HCEC 1CT (cell line): ENCODE results near the gene ANKRD29.
A peak's percentile ranks its signal among the peaks of the same experiment; 100 is the strongest.

Experiments used
- DNase-seq: peaks from one replicate; pipeline ENCODE4 v3.0.0-alpha.2; 2017

ANKRD29 gene

DNA sequence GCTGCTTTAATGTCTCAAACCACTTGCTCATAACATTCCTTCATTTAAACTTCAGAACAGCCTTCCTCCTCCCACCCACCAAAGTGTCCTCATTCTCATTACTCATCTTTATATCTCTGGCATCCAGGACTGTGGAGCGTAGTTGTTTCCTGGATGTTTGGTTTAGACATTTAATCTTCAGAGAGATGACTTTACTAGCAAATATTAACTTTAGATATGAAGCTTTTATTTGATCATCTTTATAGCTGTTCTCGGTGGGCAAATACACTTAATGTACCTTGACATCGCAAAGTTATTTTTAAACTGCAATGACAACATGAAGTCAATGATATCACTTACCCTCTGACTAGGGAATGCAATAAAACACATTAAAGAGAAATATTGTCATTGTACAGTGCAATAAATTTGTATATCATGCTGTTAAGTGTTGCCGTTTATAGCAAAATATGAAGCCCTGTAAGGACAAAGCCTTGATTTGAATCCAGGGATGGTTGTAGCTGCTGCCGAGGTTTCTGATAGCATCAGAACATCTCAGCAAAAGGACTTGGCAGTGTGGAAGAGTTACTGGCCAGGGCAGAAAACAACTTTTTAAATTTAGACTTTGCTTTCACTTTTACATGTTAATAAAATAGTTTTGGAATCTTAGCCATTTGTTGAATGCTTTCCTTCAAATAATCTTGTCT lies 21.9 kb upstream of the ANKRD29 start:
- DNase-seq, result peak; percentile 55

- peak; percentile 50 for DNase-seq
These were observed 21.0 kb upstream of the ANKRD29 start for GRCh38 chr18:23683671-23684070.

- DNase-seq, result no peak
These were observed 20.4 kb upstream of the ANKRD29 start for GRCh38 chr18:23683155-23683554.

DNA sequence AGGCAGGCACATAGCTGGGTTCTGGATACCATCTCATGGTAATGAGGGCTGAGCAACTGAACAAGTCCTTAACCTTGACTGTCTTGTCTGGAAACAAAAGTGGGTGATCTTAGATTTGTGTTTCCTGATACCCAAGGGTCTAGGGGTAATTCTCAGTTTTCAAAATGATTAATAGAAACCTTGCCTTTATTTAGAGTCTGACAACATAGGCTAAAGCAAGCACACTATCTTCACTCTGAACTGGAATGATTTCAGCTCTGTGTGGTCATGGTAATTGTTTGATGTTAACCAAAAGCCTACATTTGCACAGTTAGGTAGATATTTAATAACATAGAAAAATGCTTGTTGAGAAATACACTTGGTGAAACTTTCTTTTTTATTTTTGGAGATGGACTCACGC lies 19.8 kb upstream of the ANKRD29 start:
- DNase-seq, result no peak

DNA sequence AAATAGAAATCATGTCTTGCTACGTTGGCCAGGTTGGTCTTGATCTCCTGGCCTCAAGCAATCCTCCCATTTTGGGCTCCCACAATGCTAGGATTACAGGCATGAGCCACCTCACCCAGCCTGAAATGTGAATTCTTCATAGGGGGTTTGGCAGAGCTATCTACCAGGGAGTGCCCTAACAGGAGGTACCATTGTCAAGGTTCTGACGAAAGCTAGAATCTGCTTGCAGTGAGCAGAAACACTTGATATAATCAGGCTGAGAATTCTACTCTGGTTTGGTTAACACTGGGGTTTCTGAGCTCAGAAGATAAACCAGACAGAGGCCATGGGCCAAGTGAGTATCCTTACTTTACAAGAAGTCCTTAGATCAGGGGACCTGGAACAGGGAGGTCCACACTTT lies 19.3 kb upstream of the ANKRD29 start:
- no peak for DNase-seq

DNA sequence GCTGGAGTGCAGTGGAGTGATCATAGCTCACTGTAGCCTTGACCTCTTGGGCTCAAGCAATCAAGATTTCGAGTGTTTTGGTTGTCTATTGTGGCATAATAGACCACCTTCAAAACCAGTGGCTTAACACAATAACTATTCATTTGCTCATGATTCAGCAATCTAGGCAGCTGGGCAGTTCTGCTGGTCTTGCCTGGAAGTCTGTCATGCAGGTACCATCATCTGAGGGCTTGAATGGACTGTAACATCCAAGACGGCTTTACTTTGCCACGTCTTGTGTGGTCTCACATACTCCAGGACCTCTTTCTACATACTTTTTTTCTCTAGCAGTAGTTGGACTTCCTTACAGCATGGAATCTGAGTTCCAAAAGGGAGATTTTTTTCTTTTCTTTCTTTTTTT lies 13.2 kb upstream of the ANKRD29 start:
- DNase-seq, result no peak

GRCh38 chr18:23675236-23675635 lies 12.5 kb upstream of the ANKRD29 start:
- DNase-seq, result no peak

- DNase-seq, result no peak
These were observed 11.0 kb upstream of the ANKRD29 start for GRCh38 chr18:23673725-23674124.

DNA sequence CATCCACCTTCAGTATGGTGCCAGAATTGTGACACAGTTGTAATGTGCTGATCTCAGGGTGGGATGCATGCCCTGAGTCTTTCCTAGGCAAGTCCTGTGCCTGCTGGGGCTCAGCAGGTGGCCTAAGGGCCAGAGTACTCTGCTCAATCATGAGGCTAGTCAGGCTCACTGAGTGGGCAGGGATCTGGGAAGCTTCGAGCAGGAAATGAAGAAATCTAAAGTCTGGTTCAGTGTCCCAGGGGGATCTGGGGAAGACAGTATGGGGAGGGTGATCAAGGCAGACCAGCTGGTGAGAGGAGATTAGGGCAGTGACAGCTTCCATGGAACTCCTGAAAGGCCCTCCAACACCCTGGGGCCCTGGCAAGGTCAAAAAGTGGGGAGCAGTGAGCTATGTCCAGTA lies 8.9 kb upstream of the ANKRD29 start:
- no peak for DNase-seq

- DNase-seq, result no peak
These were observed 7.2 kb upstream of the ANKRD29 start for GRCh38 chr18:23669804-23670405.

DNA sequence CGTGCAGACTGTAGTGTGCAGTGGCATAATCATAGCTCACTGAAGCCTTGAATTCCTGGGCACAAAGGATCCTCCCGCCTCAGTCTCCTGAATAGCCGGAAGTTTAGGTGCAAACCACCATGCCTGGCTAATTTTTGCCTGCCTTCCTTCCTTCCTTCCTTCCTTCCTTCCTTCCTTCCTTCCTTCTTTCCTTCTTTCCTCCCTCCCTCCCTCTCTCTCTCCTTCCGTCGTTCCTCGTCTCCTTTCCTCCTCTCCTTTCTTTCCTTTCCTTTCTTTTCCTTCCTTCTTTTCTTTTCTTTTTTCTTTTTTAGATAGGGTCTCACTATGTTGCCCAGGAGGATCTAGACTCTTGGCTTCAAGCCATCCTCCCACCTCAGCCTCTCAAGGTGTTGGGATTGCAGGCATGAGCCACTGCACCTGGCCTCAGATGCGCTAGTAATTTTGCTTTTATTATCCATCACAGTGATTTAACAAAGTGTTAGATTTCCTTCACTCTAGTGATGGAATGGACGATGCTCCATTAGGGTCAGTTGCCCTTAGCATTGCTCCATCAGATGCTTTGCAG lies 6.6 kb upstream of the ANKRD29 start:
- DNase-seq, result no peak

DNA sequence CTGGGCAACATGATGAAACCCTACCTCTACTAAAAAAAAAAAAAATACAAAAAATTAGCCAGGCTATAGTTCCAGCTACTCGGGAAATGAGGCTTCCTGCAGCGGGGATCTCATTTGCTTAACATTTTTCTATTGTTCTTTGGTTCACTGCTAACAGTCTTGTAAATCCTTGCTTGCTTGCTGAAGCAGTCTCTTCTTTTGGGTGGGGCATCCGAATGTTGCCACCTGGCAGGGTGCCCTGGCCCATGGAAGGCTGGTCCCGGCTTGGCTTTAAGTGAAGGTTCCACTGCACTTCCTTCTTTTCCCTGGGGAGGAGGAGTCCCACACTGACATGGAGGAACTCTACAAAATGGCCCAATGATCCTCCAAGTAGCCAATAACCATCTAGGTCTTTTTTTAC lies 6.0 kb upstream of the ANKRD29 start:
- DNase-seq, result no peak

DNA sequence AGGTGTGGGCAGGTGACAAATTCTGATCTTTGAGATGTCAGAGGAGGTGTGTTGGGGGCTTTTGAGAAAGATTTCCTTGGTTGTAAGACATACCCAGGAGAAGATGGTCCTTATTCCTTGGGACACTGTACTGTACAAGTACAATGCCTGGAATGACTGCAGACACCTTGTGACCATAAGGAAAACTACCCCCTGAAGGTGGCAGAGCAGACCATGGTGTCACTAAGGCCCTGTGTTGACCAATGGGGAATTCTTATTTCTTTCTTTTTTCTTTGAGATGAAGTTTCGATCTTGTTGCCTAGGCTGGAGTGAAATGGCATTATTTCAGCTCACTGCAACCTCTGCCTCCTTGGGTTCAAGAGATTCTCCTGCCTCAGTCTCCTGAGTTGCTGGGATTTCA lies 4.4 kb upstream of the ANKRD29 start:
- DNase-seq, result no peak

- DNase-seq, result no peak
These were observed 2.0 kb upstream of the ANKRD29 start for GRCh38 chr18:23664674-23665073.

DNA sequence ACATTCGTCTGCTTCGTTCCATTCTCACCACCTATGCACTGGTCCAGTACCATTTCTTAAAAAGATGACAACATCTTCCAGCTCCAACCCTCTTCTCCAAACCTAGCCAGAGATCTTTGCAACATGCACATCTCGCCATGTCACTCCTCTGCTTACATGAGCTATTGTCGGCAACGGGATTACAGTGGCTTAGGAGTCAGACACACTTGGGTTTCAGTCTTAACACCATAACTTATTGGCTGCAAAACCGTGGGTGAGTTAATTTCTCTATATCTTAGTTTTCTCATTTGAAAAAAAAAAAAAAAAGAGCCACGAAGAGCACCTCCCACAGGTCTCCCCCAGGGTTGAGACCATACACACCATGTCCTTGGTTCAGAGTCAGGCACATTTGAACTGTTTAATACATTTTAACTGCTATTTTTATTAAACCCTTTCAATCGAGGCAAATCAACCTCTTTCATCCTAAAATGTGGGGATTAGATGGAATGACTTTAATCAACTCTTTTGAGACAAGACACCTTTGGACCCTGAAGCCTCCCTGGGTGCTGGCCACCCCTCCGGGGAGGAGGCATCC lies 889 bp downstream of the ANKRD29 start:
- no peak for DNase-seq

DNA sequence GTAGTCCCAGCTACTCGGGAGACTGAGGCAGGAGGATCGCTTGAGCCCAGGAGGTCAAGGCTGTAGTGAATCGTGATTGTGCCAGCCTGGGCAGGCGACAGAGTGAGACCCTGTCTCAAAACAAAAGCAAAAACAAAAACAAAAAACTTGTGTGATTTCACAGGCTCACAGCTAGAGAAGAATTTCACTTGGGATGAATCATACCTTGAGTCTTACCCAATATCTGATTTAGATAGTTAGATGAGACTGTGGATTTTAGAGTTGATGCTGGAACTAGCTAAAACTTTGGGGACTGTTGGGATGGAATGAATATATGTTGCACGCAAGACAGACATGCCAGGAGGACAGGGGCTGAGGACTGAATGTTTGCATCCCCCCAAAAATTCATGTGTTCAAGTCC lies 4.4 kb downstream of the ANKRD29 start:
- DNase-seq, result peak; percentile 39

DNA sequence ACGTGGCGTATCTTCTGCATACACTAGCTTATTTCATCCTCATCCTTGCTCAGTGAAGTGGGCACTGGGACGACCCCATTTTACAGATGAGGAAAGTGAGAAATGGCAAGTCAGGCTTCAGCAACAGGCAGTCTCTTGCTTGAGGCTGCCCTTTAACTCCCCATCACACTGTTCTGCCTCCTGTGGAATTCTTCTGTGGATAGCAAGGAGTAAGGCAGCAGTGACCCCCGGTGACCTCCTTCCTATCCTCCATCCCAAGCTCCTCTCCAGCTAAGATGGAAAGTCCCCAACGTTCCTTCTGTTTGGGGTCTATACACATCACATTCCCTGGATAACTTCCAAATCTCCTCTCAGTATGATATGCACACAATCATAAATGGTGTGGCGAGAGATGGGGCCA lies 10.5 kb downstream of the ANKRD29 start:
- DNase-seq, result no peak

DNA sequence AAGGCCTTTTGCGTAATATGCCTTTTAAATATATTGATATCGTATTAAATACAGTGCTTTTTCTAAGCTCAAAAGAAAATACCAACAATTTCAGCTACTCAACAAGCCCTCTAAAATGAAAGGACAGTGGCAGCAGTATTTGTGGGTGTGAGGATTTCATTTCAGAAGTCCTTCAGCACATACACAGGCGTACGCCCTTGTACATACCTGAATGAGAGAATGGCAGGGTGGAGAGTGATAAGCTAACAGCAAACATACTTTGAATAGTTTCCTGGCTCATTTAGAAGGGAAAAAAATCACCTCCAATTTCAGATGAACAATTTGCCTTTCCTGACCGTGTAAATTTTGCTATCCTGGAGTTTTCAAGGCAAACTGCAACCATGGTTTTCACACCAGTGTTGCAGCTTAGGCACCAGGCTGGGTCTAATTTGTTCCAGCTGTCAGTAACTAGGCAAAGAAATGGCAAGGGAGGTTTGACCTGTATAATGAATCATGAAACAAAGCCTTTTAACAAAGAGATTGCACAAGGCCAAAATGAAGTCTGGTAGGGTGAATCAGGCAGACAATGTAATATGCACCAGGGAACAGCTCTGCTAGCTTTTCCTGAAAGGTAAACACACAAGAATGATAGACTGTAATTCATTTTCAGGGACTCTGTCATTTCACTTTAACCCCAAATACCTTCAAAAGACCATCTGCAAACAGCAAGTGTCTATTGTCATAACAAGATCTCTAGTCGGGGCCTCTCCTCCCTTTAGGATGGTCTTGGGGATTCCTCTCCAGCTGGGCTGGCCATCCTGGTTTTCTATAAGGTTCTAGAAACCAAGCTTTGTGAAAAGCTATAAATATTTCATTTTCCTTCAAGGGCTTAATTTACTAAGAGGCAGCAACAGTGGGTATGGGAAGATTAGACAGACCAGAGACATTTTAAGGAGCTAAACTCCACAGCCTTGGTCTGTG lies 11.5 kb downstream of the ANKRD29 start:
- DNase-seq, result peak; percentile 94

- no peak for DNase-seq
These were observed 13.6 kb downstream of the ANKRD29 start for GRCh38 chr18:23648940-23649607.

- DNase-seq, result no peak
These were observed 14.3 kb downstream of the ANKRD29 start for GRCh38 chr18:23648456-23648855.

DNA sequence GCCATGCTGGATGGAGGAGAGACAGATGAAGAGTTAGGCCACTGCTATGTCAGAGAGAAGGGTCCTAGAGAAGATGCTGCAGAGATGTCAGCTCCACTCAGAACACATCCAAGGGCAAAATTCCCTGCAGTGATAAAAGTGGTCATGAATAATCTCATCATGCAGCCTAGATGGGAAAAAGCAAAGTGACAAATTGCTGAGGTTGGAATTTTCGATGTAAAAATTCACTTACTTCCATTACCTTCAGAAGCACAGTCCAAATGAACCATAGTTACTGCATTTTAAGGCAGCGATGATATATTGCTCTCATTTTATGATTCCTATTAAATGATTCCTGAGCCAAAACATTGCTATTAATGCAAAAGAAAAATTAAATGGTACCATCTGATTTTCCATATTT lies 16.4 kb downstream of the ANKRD29 start:
- no peak for DNase-seq

DNA sequence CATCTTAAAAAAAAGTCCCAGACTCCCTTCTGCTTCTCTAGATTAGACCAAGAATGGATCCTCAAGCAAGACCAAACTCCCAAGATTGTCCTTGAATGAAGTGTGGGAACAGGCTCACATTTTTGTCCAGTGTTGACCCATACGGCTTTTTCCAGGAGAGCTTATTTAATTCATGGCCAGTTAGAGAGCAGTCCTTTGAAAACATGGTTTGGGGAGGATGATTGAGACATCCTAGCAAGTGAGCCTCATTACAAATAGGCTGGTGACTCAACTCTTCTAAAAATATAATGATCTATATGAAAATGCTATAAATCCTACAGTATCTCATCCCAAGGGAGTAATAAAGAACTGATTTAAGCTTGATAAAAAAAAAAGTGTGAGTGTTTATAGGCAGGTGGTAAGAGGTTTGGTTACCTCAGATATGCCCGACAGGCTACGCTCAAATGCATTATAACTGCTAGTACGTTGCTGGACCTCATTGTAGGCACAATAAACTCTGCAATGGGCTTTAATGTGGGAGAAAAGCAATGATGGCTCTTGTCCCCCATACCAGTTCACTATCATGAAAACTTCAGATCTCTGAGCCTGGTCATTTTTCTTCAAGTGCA lies 17.0 kb downstream of the ANKRD29 start:
- no peak for DNase-seq
